ENCODE data around the gene CCL13.
"Not testable (repeated sequence)": the region's sequence is repeated elsewhere in the genome, so short reads cannot be mapped to it uniquely, and the experiment has no call there.

- TF ChIP-seq CTCF (IDR thresholded peaks at IDR 0.05); EP300 (IDR thresholded peaks at IDR 0.05; ENCODE audit: borderline replicate concordance in 1 of 2, low read depth in 1 of 2, low read length in 1 of 2); CHD2 (IDR thresholded peaks at IDR 0.05; ENCODE audit: low read length, partially characterized antibody); GABPA (IDR thresholded peaks at IDR 0.05; ENCODE audit: low read depth); USF2 (IDR thresholded peaks at IDR 0.05; ENCODE audit: borderline replicate concordance, low read depth, low read length); MEF2A (IDR thresholded peaks at IDR 0.05; ENCODE audit: borderline replicate concordance, low read depth); YY1 (IDR thresholded peaks at IDR 0.05; ENCODE audit: low read depth): not testable (repeated sequence)
Measured at GRCh38 chr17:34327580-34327979, 28.7 kb upstream of the CCL13 start.
